OCI-LY1 (cell line): ENCODE measurements around the gene C9orf43.
"Not testable (repeated sequence)": the region's sequence is repeated elsewhere in the genome, so short reads cannot be mapped to it uniquely, and the experiment has no call there.

Experiments used
- H2AFZ ChIP-seq: fragments of 200-600 bp; sonication (generic), shearing (Covaris generic); 2 replicates; pipeline ENCODE4 v1.6.0; 2014; ENCODE audit warnings: antibody characterized with exemption, mild to moderate bottlenecking, low read length
- H3F3A ChIP-seq: fragments of 200-600 bp; sonication (generic), shearing (Covaris generic); 2 replicates; pipeline ENCODE4 v1.6.0; 2014; ENCODE audit warnings: mild to moderate bottlenecking, antibody characterized with exemption, low read length, moderate library complexity; ENCODE audit not compliant: insufficient read depth
- H3K27ac ChIP-seq: fragments of 200-600 bp; sonication (generic); 2 replicates; pipeline ENCODE4 v1.5.1; 2014; ENCODE audit warnings: low read length, mixed run types, mild to moderate bottlenecking, low read depth; ENCODE audit not compliant: poor library complexity, severe bottlenecking
- H3K27me3 ChIP-seq: fragments of 200-600 bp; sonication (generic); 2 replicates; pipeline ENCODE4 v1.6.0; 2014; ENCODE audit warnings: antibody characterized with exemption, mild to moderate bottlenecking, low read length, moderate library complexity; ENCODE audit not compliant: insufficient read depth
- H3K36me3 ChIP-seq: fragments of 200-600 bp; sonication (generic); 2 replicates; pipeline ENCODE4 v1.6.1; 2014; ENCODE audit warnings: mild to moderate bottlenecking, antibody characterized with exemption, low read length, moderate library complexity, mixed read lengths; ENCODE audit not compliant: insufficient read depth
- H3K4me1 ChIP-seq: fragments of 200-600 bp; sonication (generic); 2 replicates; pipeline ENCODE4 v1.5.1; 2014; ENCODE audit warnings: mild to moderate bottlenecking, low read length, moderate library complexity; ENCODE audit not compliant: insufficient read depth, severe bottlenecking
- H3K4me2 ChIP-seq: fragments of 200-600 bp; sonication (generic), shearing (Covaris generic); 2 replicates; pipeline ENCODE4 v1.6.1; 2014; ENCODE audit warnings: low read length
- H3K4me3 ChIP-seq: fragments of 200-600 bp; sonication (generic); 2 replicates; pipeline ENCODE4 v1.5.1; 2014; ENCODE audit warnings: low read length, low read depth, mild to moderate bottlenecking, mixed read lengths; ENCODE audit not compliant: poor library complexity, severe bottlenecking
- H3K79me2 ChIP-seq: fragments of 200-600 bp; shearing (Covaris generic); 2 replicates; pipeline ENCODE4 v1.6.1; 2016; ENCODE audit warnings: mixed run types, low read length, mixed read lengths; ENCODE audit not compliant: insufficient read depth
- H3K9ac ChIP-seq: fragments of 200-600 bp; sonication (generic), shearing (Covaris generic); 2 replicates; pipeline ENCODE4 v1.6.1; 2014; ENCODE audit warnings: mild to moderate bottlenecking, low read length, mixed read lengths
- H3K9me2 ChIP-seq: fragments of 200-600 bp; sonication (generic), shearing (Covaris generic); 2 replicates; pipeline ENCODE4 v1.6.1; 2014; ENCODE audit warnings: low read depth, mild to moderate bottlenecking, low read length, mixed read lengths
- H3K9me3 ChIP-seq: fragments of 200-600 bp; shearing (Covaris generic); 2 replicates; pipeline ENCODE4 v1.6.1; 2014; ENCODE audit warnings: low read length, mixed read lengths
- H4K20me1 ChIP-seq: fragments of 200-600 bp; sonication (generic), shearing (Covaris generic); 2 replicates; pipeline ENCODE4 v1.6.0; 2016; ENCODE audit warnings: mild to moderate bottlenecking, low read length; ENCODE audit not compliant: insufficient read depth
- EZH2 ChIP-seq: fragments of 200-600 bp; sonication (generic), shearing (Covaris generic); IDR thresholded peaks from 2 replicates; pipeline ENCODE4 v1.8.0; 2017; ENCODE audit warnings: borderline replicate concordance, mixed run types, mild to moderate bottlenecking, antibody characterized with exemption, low read length, moderate library complexity, mixed read lengths
- TF ChIP-seq, protein P1 (sequence below): fragments of 200-600 bp; sonication (generic), shearing (Covaris generic); IDR thresholded peaks from 2 replicates; pipeline ENCODE4 v1.5.1; 2017; ENCODE audit warnings: mild to moderate bottlenecking, antibody characterized with exemption, low read length, moderate library complexity, mixed read lengths

Gene C9orf43

DNA sequence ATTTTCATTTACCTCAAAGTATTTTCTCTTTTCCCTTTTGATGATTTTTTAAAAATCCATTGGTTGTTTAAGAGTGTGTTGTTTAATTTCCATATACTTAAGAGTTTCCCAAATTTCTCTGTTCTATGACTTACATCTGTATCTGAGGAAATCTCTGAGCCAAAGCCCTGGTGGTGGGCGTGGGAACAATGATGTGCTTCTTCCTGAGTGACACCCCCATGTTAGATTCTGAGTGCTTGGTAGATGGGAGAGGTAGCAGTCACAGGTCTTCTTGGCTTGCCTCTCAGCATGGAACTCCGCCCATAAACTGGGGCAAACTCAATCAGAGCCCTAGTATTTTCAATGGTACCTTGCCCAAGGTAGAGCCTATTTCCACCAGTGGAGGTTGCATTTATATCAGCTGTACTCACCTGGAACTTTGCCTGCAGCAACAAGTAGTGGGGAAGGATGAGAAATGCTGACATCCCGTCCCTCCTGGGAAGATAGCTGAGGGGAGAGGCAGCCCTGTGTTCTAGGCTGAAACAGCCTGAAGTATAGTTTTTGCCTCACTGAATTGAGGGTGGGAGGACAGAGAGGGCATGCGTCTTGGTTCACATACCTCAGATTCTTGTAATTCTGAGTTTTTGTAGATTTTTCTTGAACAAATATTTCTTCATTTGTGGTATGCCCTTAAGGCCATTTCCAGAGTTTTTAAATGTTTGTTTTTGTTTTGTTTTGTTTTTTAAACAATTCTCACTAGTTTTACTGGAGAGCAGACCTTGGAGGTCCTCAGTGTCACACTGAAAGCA, 26.4 kb downstream of the C9orf43 start:
- no peaks in the 10 kb centered on the region for H3K9me2 ChIP-seq
- H3K4me1 ChIP-seq = no peaks in the 10 kb centered on the region
- no peak overlapping the region for H3K9ac ChIP-seq
- no peaks in the 10 kb centered on the region for H3K36me3 ChIP-seq
- no peaks in the 10 kb centered on the region for H3F3A ChIP-seq
- no peaks in the 10 kb centered on the region for H3K27me3 ChIP-seq
- no peaks in the 10 kb centered on the region for H3K79me2 ChIP-seq
- H3K9me3 ChIP-seq = no peaks in the 10 kb centered on the region
- no peak overlapping the region for H2AFZ ChIP-seq
- H3K4me2 ChIP-seq = no peak overlapping the region
- H3K4me3 ChIP-seq = no peak overlapping the region
- H4K20me1 ChIP-seq = no peaks in the 10 kb centered on the region
- TF ChIP-seq, protein P1, sequence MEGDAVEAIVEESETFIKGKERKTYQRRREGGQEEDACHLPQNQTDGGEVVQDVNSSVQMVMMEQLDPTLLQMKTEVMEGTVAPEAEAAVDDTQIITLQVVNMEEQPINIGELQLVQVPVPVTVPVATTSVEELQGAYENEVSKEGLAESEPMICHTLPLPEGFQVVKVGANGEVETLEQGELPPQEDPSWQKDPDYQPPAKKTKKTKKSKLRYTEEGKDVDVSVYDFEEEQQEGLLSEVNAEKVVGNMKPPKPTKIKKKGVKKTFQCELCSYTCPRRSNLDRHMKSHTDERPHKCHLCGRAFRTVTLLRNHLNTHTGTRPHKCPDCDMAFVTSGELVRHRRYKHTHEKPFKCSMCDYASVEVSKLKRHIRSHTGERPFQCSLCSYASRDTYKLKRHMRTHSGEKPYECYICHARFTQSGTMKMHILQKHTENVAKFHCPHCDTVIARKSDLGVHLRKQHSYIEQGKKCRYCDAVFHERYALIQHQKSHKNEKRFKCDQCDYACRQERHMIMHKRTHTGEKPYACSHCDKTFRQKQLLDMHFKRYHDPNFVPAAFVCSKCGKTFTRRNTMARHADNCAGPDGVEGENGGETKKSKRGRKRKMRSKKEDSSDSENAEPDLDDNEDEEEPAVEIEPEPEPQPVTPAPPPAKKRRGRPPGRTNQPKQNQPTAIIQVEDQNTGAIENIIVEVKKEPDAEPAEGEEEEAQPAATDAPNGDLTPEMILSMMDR = no peak
- no peak for TF ChIP-seq EZH2
- H3K27ac ChIP-seq = no peak overlapping the region

DNA sequence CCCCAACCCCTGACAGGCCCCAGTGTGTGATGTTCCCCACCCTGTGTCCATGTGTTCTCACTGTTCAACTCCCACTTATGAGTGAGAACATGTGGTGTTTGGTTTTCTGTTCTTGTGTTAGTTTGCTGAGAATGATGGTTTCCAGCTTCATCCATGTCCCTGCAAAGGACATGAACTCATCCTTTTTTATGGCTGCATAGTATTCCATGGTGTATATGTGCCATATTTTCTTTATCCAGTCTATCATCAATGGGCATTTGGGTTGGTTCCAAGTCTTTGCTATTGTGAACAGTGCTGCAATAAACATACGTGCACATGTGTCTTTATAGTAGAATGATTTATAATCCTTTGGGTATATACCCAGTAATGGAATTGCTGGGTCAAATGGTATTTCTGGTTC, 27.2 kb downstream of the C9orf43 start:
- H3K4me1 ChIP-seq, H2AFZ ChIP-seq, H3K27me3 ChIP-seq, H3K4me3 ChIP-seq, H3K4me2 ChIP-seq, H3K27ac ChIP-seq, H3K9me2 ChIP-seq, H3K36me3 ChIP-seq, H4K20me1 ChIP-seq, H3K9ac ChIP-seq, H3F3A ChIP-seq, H3K79me2 ChIP-seq, H3K9me3 ChIP-seq: not testable (repeated sequence)

DNA sequence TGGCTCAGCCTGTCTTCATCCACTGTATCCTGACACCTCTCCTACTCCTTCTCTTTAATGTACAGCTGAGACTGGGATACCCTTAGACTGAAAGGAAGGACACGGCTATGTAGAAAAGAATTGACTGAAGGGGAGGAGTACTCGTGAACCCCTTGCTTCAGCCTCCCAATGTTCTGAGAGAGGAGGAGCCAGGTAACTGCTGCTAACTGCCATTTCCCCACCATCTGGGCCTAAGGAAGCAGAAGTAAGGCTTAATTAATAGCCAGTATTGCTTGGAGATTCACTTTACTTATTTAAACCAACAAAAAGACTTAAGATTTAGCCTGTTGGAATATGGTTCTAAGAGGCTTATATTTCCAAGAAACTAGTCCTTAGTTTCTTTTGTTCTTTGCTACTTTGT, 34.2 kb downstream of the C9orf43 start:
- Histone ChIP-seq H3K27ac (no peak overlapping the region), H2AFZ (no peak overlapping the region), H3K79me2 (no peaks in the 10 kb centered on the region), H3K9ac (no peak overlapping the region), H3K9me3 (no peaks in the 10 kb centered on the region), H4K20me1 (no peaks in the 10 kb centered on the region), H3K9me2 (no peaks in the 10 kb centered on the region), H3K4me3 (no peak overlapping the region), H3K27me3 (no peaks in the 10 kb centered on the region), H3F3A (no peaks in the 10 kb centered on the region), H3K36me3 (no peaks in the 10 kb centered on the region), H3K4me1 (no peaks in the 10 kb centered on the region), H3K4me2 (no peak overlapping the region)
- TF ChIP-seq, protein P1 = no peak
- TF ChIP-seq EZH2 = no peak

DNA sequence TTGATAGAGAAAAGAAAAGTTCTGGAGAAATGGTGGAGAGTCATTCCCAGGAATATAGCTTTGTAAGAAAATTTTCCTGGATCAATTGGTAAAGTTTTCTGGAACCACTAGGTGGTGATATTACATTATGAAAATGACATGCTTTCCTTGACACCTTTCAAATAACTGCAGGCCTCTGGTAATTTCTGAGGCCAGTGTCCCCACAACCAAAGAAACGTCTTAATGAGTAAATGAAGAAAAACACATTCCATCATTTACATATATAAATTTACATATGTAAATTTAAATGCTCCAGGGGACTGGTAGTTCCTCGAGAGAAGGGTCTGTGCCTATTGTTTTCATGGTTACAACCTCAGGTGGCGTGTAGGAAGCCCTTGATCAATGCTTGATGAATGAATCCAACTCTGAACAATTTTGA, 35.8 kb downstream of the C9orf43 start:
- H3K4me1 ChIP-seq = no peaks in the 10 kb centered on the region
- no peaks in the 10 kb centered on the region for H3K36me3 ChIP-seq
- H4K20me1 ChIP-seq = no peaks in the 10 kb centered on the region
- no peak overlapping the region for H3K27ac ChIP-seq
- H2AFZ ChIP-seq = no peak overlapping the region
- no peak overlapping the region for H3K4me3 ChIP-seq
- no peaks in the 10 kb centered on the region for H3K27me3 ChIP-seq
- no peaks in the 10 kb centered on the region for H3K9me3 ChIP-seq
- no peaks in the 10 kb centered on the region for H3F3A ChIP-seq
- H3K4me2 ChIP-seq = no peak overlapping the region
- no peaks in the 10 kb centered on the region for H3K79me2 ChIP-seq
- no peaks in the 10 kb centered on the region for H3K9me2 ChIP-seq
- no peak overlapping the region for H3K9ac ChIP-seq
- no peak for TF ChIP-seq EZH2
- TF ChIP-seq, protein P1 = peak; percentile 74
